GM06990 (cell line): Measurements from ENCODE around the gene CTU2.

Experiments used
- DNase-seq: peaks from one replicate; pipeline ENCODE4 v3.0.0-alpha.2; 2011; ENCODE audit not compliant: insufficient read length; ENCODE audit errors: extremely low read depth
- H3K27me3 ChIP-seq: replicated peaks from 2 replicates; pipeline ENCODE4 v1.6.0; 2011; ENCODE audit warnings: low read length; ENCODE audit not compliant: control insufficient read depth, insufficient read depth
- H3K36me3 ChIP-seq: 2 replicates; pipeline ENCODE4 v1.5.1; 2011; ENCODE audit warnings: low read length; ENCODE audit not compliant: control insufficient read depth, insufficient read depth
- H3K4me3 ChIP-seq: replicated peaks from 2 replicates; pipeline ENCODE4 v1.5.1; 2011; ENCODE audit warnings: low read depth, mild to moderate bottlenecking, control low read depth, low read length
- TF ChIP-seq, protein P1 (sequence below): IDR thresholded peaks from 2 replicates; pipeline ENCODE4 v1.5.1; 2011; ENCODE audit warnings: low read length, control low read depth, mild to moderate bottlenecking, inconsistent platforms; ENCODE audit not compliant: insufficient read depth, poor library complexity, severe bottlenecking

Gene CTU2

DNA sequence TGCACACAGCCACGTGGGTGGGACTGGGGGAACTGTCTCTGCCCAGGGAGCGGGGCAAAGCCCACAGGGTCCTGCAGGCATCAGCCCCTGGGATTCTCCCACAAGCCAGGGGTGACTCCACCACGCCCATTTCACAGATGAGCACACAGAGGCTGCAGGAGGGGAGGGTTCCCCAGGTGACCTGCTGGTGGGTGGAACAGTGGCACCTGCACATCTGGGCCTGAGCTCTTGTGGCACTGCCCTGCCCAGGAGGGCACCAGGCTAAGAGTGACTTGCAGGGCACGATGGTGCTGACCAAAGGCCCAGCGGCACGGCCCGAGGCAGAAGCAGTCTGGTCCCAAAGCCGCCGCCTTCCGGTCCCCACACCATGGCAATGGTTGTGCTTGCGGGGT, 54.8 kb downstream of the CTU2 start:
- no peak overlapping the region for H3K4me3 ChIP-seq
- H3K36me3 ChIP-seq: peaks cover 8% of the 10 kb centered on the region
- TF ChIP-seq, protein P1, sequence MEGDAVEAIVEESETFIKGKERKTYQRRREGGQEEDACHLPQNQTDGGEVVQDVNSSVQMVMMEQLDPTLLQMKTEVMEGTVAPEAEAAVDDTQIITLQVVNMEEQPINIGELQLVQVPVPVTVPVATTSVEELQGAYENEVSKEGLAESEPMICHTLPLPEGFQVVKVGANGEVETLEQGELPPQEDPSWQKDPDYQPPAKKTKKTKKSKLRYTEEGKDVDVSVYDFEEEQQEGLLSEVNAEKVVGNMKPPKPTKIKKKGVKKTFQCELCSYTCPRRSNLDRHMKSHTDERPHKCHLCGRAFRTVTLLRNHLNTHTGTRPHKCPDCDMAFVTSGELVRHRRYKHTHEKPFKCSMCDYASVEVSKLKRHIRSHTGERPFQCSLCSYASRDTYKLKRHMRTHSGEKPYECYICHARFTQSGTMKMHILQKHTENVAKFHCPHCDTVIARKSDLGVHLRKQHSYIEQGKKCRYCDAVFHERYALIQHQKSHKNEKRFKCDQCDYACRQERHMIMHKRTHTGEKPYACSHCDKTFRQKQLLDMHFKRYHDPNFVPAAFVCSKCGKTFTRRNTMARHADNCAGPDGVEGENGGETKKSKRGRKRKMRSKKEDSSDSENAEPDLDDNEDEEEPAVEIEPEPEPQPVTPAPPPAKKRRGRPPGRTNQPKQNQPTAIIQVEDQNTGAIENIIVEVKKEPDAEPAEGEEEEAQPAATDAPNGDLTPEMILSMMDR: no peak
- H3K27me3 ChIP-seq: no peaks in the 10 kb centered on the region
- DNase-seq: no peak

- no peak for DNase-seq
- TF ChIP-seq, protein P1: no peak
- no peaks in the 10 kb centered on the region for H3K27me3 ChIP-seq
- no peak overlapping the region for H3K4me3 ChIP-seq
- peaks cover 8% of the 10 kb centered on the region for H3K36me3 ChIP-seq
Observed at GRCh38 chr16:88761830-88762229, 55.5 kb downstream of the CTU2 start.

GRCh38 chr16:88762258-88762870, 56.1 kb downstream of the CTU2 start:
- TF ChIP-seq, protein P1: no peak
- Histone ChIP-seq H3K4me3 (no peak overlapping the region), H3K27me3 (no peaks in the 10 kb centered on the region), H3K36me3 (peaks cover 8% of the 10 kb centered on the region)
- no peak for DNase-seq

DNA sequence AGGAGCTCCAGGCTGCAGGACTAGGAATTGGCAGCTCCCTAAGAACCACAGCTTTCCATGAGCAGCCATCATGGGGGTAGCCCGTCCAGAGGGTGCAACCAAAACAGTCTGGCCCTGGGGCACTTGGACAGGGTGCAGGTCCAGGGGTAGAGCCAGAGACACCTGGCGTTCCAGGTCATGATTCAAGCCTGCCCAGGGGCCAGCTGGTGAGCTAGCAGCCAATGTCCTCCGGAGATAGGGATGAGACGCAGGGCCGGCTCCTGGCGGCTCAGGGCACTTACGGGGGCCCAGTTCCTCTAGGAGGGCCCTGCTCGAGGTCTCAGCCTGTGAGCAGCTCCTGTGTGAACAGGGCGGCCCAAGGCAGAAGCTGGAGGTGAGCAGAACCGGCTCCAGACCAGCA, 56.6 kb downstream of the CTU2 start:
- TF ChIP-seq, protein P1: no peak
- peaks cover 5% of the 10 kb centered on the region for H3K36me3 ChIP-seq
- no peak for DNase-seq
- H3K4me3 ChIP-seq: no peak overlapping the region
- H3K27me3 ChIP-seq: no peaks in the 10 kb centered on the region

DNA sequence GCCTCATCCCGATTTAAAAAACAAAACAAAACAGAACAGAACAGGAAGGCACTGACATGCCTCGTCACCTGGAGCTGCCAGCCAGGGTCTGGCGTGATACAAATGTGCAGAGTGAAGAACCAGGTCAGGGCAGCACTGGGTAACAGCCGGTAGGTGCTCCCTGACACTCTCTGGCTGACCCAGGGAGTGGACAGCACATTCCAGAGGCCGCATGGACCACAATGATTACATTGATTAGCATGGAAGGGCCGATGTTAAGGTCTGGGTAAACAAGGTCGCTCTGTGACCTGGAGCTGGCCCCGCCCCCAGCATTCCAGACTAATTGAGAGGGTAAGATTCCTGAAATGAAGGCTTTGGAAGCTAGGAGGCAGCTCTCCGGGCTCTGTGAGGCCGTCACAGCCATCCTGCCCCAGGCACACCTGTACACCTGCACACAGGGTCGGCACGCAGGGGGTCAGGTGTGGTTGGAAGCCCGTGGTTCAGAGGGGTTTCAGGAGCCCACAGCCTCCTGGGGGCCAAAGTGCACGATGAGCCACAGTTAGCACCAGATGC, 57.3 kb downstream of the CTU2 start:
- no peak for DNase-seq
- Histone ChIP-seq H3K4me3 (no peak overlapping the region), H3K27me3 (no peaks in the 10 kb centered on the region), H3K36me3 (peaks cover 5% of the 10 kb centered on the region)
- TF ChIP-seq, protein P1: no peak
